ENCODE results near the gene MGST2.

Gene MGST2

GRCh38 chr4:139712882-139713281 is 47.3 kb downstream of the MGST2 start:
- DNase-seq = no peak

DNA sequence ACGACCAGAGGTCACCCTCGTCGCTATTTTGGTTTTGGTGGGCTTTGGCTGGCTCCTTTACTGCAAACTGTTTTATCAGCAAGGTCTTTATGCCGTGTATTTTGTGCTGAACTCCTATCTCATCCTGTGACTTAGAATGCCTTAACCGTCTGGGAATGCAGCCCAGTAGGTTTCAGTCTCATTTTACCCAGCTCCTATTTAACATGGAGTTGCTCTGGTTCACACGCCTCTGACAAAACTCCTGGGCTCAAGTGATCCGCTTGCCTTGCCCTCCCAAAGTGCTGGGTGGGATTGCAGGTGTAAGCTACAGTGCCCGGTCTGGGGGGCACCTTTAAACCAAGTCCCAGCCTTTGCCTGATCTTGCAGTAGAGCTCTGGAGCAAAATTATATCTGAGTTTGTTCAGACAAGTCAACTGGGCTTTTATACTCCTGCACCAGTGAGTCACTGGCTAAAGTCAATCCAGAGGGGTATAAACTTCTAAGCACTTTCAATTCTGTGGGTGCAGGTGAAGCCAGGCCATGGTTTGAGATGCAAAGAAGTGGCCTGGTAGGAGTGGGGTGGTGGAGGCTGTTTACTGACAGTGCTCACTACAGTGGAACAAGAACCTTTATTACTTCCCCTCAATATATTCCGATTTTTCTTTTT is 50.2 kb downstream of the MGST2 start:
- no peak for DNase-seq

- DNase-seq = no peak
Measured at GRCh38 chr4:139718358-139718757, 52.7 kb downstream of the MGST2 start.

DNA sequence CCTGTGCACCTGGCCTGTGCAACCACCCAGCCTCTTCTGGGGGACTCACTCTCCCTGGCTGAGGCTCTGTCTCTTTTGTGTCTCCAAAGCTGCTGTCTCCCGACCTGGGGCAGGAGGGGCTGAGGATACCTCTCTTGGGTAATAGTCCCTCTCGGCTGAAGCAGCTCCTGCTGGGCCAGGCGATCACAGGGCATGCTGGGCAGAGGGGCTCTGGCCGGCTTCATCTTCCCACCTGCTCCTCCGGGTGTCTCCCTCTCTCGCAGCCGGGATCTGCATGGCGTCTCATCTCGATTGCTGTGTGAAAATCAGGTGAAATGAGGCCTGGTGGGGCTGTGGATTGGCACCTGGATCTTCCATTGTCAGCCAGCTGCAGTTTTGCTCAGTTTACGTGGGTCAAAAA is 53.2 kb downstream of the MGST2 start:
- DNase-seq = no peak

- no peak for DNase-seq
Measured at GRCh38 chr4:139719381-139720101, 53.9 kb downstream of the MGST2 start.

- DNase-seq = no peak
Measured at GRCh38 chr4:139720806-139721205, 55.2 kb downstream of the MGST2 start.

- no peak for DNase-seq
Measured at GRCh38 chr4:139721789-139722188, 56.2 kb downstream of the MGST2 start.

DNA sequence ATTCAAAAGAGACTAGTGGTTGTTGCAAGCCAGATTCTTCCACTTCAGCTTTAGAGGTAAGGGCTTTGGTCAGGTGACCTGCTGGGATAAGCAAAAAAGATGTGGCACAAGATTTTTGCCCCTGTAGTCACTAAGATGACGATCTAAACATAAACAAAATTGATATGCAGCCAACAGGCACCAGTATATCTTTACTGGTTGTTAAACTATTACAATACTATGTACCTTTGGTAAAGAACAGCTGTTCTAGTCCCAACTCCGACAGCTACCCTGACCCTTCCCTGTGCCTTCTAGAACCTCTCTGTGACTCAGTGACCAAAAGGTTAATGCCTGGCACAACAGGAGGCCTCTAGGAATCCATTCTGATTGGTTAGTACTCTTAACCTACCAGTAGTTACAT is 59.6 kb downstream of the MGST2 start:
- DNase-seq = no peak

- DNase-seq = no peak
Measured at GRCh38 chr4:139726615-139727014, 61.0 kb downstream of the MGST2 start.

DNA sequence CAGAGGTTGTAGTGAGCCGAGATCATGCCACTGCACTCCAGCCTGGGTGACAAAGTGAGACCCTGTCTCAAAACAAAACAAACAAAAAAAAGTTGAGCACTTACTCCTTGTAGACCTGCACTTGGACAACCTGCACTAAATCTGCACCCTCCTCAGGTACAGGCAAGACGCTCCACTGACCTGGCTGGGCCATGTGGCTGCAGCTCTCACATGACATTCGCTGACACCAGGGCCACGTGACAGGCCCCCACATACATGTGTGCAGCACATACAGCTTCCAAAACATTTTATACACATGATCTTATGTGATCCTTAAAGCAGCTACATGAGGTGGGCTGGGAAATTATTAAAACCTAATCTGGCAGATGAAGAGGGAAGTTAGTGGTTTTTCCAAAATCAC is 62.5 kb downstream of the MGST2 start:
- no peak for DNase-seq

- DNase-seq = no peak
Measured at GRCh38 chr4:139728840-139729239, 63.2 kb downstream of the MGST2 start.

DNA sequence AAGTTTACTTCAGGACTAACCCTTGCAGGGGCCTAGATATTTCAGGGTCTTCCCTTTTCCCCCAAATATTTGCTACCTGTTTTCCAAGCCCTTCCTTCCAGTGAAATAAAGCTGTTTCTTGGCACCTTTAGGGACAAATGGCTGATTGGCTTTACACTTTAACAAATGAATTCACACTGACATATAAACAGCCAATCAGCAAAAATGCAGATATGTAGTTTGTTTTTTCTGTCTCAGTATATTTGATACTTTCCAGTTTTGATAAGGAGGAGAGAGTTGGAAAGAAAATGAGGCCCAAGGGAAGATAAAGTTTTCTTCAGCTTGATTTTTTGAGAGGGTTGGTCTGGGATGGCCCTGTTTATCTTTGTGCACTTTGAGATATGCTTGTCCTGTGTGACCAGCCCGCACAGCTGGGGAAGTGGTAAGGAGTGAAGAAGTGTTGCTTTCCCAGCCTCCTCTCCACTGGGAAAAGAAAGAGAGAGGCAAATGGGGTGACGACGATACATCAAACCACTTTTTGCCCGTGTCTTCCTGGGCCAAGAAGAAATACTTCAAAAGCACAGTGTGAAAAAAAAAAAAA is 67.5 kb downstream of the MGST2 start:
- no peak for DNase-seq

DNA sequence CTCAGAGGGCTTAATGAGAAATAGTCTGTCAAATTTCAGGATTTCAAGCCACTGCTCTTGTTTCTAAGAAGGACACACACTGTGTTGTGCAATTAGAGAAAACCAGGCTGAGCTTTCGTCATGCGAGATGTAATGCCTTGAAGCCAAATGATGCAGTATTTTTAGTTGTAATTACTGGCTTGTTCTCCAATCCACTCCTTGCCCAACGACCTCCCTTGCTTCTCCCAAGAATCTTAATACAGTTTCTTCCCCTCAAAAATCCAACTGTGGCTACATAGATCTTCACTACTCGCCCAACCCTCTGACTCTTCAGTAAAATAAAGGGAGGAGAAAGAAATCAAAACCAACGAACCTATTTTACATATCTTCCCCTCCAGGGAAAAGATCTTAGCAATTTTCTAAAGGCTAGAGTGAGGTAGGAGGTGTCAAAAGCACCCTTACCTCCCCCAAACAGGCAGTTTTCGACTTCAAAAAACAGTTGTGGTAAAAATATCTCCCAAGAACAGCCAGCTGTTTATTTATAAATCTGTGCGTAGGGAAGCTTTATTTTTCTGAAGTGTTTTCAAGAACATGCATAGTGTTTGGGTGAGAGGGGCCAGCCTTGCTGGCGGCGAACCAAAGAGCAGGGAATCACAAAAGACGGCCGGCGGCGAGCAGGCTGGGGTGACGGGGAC is 68.7 kb downstream of the MGST2 start:
- no peak for DNase-seq

- peak; percentile 94 to 96 for DNase-seq
Measured at GRCh38 chr4:139734875-139735380, 69.3 kb downstream of the MGST2 start.

DNA sequence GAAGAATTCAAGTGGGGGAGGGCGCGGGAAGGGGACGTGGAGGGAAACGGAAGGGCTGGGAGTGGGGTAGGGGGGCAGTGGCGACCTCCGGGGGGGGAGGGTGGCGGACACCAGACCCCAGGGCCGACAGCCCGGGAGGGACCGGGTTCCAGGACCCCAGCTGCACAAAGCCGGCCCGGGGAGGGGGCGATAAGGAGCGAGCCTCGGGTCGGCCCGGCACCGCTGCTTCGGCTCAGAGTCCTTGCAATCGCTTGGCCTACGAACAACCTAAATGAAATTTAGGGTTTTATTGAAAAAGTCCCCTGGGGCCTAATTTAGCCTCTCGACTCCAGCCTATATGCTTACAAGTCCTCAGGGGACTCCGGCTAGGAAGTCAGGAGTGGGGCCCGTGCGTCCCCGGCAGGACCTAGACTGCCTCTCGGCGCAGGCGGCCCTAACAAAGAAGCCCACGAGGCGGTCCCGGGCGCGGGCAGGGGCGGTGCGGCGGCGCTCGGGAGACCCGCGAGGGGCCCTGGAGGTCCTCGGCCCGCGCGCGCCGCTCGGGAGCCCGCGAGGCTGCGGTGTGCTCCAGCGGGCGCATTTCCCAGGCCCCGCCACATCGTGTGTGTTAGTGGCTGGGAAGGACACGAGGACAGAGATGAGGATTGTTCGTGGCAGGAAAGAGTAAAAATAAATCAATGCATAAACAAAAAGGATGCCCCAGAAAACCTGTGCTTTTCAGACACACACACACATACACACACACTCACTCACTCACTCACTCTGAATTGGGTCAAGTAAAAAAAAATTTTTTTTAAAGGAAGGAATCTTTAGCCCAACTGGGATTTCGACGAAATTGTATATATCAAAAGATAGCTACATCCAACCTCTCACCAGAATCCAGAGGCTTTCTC is 70.0 kb downstream of the MGST2 start:
- DNase-seq = peak; percentile 42 to 61

DNA sequence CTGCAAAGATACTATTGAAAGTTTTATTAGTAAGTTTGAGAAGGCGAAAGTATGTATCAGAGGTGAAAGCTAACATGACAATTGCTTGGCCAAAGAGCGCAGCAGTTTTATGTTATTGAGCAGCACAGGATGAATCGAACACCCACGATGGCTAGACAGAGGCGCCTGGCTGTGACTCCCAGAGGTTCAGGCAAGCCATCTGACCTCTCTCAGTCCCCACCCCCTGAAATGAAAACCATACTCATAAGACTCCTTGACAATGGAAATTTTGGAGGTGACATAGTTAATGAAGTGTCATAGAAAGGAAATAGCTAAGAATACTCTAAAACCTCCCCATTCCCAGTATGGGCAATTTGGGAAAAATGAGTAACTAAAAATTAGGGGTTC is 70.6 kb downstream of the MGST2 start:
- no peak for DNase-seq

DNA sequence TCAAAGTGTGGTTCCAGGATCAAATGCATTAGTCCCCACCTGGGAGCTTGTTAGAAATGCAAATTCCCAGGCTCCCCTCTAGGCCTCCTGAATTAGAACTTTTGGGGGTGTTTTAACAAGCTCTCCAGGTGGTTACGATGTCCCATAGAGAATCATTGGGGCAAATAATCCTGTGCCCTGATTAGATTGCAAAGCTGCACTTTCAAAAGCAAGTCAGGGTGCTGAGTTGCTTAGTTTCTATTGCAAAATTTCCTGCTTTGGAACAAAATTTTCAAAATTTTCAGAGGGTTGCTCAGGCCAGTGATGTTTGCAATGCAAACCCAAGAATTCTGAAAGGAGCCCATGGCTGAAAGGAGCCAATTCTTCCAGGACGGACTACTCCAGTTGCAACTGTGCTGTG is 71.0 kb downstream of the MGST2 start:
- DNase-seq = no peak

GRCh38 chr4:139738846-139739613 is 73.4 kb downstream of the MGST2 start:
- peak in 1 of 2 experiments; percentile 16 for DNase-seq

GRCh38 chr4:139740121-139740520 is 74.5 kb downstream of the MGST2 start:
- DNase-seq = no peak

- no peak for DNase-seq
Measured at GRCh38 chr4:139740531-139741041, 75.0 kb downstream of the MGST2 start.

- DNase-seq = no peak
Measured at GRCh38 chr4:139743027-139743426, 77.4 kb downstream of the MGST2 start.

- no peak for DNase-seq
Measured at GRCh38 chr4:139744232-139744631, 78.6 kb downstream of the MGST2 start.
